ENCODE results near the gene DLG2.

- TF ChIP-seq POLR2A (IDR thresholded peaks at IDR 0.05; ENCODE audit: low read depth, low read length) (no peak), POLR2AphosphoS5 (IDR thresholded peaks at IDR 0.05; ENCODE audit: low read depth, low read length) (no peak)
Measured at GRCh38 chr11:84465040-84465439, 1162.1 kb downstream of the DLG2 start.

All from GM12891 (cell line).